Measurements from ENCODE around the gene MPDZ.
"Not testable (repeated sequence)": the region's sequence is repeated elsewhere in the genome, so short reads cannot be mapped to it uniquely, and the experiment has no call there.

Gene MPDZ

GRCh38 chr9:13267743-13268142, 11.7 kb downstream of the MPDZ start:
- peak; percentile 90 for DNase-seq (ENCODE audit: low read depth)

GRCh38 chr9:13266167-13266566, 13.3 kb downstream of the MPDZ start:
- DNase-seq (ENCODE audit: low read depth): peak; percentile 87

DNA sequence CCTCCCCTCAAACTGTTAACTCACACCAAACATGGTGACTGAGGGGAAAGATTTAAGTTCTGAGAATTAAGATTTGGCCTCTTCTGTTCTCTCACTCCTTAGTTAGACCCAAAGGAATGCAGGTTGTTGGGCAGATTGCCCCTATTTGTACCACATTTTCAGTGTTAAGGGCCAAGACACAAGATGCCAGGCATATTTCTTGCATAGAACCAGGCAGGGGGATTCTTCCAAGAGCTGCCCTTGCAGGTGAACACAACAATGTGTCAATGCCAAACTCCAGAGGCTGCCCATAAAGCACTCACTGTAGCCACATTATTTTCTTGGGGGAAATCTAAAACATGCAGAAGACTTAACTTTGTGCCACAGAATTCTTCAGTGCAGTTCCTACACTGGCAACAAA, 14.7 kb downstream of the MPDZ start:
- no peak for DNase-seq (ENCODE audit: low read depth)

GRCh38 chr9:13263511-13263910, 16.0 kb downstream of the MPDZ start:
- DNase-seq (ENCODE audit: low read depth): no peak

GRCh38 chr9:13252852-13253251, 26.6 kb downstream of the MPDZ start:
- peak; percentile 81 for DNase-seq (ENCODE audit: low read depth)

DNA sequence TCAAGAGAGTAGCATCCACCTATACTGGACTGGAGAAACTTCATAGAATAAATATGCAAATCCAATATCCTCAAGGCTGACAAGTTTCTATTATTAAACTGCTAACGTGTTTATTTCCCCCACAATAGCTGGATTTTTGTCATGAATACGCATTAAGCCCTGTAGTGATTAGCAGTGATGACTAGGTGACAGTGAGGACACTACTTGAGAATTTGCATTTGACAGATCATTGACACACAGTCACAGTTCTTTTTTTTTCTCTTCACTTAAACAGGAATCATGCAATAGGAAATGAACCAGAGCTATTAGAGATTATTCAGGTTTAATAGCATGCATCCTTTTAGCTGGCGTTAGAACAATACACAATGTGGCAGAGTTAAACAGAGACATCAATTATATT, 35.3 kb downstream of the MPDZ start:
- DNase-seq (ENCODE audit: low read depth): no peak

GRCh38 chr9:13241283-13241682, 38.2 kb downstream of the MPDZ start:
- no peak for DNase-seq (ENCODE audit: low read depth)

- no peak for DNase-seq (ENCODE audit: low read depth)
Observed at GRCh38 chr9:13239660-13240059, 39.8 kb downstream of the MPDZ start.

- DNase-seq (ENCODE audit: low read depth): no peak
Observed at GRCh38 chr9:13239208-13239607, 40.3 kb downstream of the MPDZ start.

- no peak for DNase-seq (ENCODE audit: low read depth)
Observed at GRCh38 chr9:13234932-13235331, 44.6 kb downstream of the MPDZ start.

DNA sequence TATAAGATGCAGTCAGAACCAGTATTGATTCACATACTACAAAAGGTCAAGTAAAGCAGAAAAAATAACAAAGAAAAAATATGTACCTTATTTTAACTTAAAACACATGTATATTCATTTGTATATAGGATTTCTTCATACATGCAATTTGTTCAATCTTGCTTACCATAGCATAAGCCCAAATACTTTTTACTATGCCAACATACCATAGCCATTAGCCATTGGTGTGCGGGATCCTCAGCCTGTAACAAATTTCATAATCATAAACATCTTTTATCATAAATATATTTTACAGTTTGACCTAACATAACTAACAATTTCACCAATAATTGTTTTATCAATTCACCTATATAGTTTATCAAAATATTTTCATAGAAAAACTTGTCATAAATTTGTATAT, 51.1 kb downstream of the MPDZ start:
- DNase-seq (ENCODE audit: low read depth): peak; percentile 15

- DNase-seq (ENCODE audit: low read depth): no peak
Observed at GRCh38 chr9:13224366-13224765, 55.1 kb downstream of the MPDZ start.

DNA sequence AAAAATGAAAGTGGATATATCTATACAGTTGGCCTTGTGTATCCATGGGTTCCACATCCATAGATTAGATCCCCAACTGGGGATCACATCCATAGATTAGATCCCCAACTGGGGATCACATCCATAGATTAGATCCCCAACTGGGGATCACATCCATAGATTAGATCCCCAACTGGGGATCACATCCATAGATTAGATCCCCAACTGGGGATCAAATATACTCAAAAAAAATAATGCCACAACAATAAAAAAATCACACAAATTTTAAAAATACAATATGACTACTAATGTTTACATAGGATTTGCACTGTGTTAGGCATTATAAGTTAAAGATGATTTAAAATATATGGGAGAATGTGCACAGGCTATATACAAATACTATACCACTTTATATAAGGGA, 56.8 kb downstream of the MPDZ start:
- DNase-seq (ENCODE audit: low read depth): not testable (repeated sequence)

GRCh38 chr9:13221741-13222140, 57.8 kb downstream of the MPDZ start:
- no peak for DNase-seq (ENCODE audit: low read depth)

DNA sequence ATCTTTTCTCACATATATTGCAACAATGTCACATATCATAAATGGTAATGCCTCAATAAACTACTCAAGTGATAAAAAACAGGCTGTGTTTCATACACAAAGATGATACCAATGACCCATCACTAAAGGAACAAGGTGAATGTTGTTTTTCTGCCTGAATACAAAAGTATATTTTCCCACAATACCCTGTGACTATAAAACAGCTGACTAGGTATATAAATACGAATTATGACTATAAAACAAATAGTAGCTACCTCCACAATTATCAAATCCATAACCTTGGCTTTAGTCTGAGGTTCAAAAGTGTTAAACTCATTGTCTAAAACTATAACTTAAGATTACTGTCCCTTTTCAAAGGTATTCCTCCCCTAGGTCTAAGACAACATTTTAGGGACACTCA, 58.7 kb downstream of the MPDZ start:
- DNase-seq (ENCODE audit: low read depth): no peak

GRCh38 chr9:13215791-13216554, 63.5 kb downstream of the MPDZ start:
- DNase-seq (ENCODE audit: low read depth): peak; percentile 14

- DNase-seq (ENCODE audit: low read depth): no peak
Observed at GRCh38 chr9:13213998-13214397, 65.5 kb downstream of the MPDZ start.

- peak; percentile 51 for DNase-seq (ENCODE audit: low read depth)
Observed at GRCh38 chr9:13213337-13213736, 66.2 kb downstream of the MPDZ start.

DNA sequence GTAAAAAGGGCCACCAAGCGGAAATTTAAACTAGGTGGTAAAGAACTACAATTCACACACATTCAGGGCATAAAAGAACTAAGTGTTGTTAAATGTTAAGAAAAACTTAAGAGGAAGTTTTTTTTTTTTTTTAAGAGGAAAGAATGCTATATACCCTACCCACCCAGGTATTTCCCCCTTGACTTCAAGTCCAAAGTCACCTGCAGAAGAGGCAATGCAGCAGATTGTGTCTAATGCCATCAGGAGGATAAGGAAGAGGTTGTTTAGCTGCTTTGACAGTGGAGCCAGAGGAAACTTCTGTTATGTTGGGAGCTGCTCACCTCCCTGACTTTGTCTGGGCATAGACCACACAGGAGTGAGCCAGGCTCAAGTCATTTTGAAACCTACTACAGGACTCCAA, 69.2 kb downstream of the MPDZ start:
- DNase-seq (ENCODE audit: low read depth): no peak

DNA sequence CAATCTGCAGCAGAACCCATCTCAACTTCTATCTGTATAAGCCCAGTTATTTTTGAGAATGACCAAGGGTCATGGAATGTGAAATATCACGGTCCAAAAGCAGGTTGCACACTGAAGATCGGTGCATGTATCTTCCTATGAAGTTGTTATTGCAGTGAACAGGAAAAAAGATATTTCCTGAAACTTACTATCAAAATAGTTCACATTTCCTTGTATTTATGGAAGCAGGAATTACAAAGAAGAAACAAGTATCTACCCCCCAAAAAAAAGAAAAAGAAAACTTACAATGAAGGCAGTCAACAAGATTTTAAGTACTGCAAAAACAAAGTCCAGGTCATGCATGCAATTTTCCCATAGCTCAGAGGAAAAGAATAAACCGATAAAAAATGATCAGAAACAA, 70.0 kb downstream of the MPDZ start:
- no peak for DNase-seq (ENCODE audit: low read depth)

DNA sequence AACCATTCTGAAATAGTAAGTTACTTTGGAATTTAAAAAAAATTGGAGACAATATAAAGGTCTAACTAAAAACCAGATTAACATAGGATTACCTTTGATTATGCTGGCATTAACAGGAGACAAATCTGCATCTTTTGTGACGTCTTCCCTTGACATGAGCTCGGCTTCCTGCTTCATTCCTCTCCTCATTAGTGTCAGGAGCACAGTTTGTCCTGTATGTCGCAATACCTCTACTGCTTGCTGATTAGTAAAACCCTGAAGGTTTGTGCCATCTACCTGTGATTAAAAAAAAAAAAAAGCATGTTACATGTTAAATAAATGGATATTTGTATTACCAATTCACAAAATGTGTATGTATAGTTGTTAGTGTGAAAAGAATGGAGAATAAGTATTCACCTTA, 73.7 kb downstream of the MPDZ start:
- peak; percentile 67 for DNase-seq (ENCODE audit: low read depth)

DNA sequence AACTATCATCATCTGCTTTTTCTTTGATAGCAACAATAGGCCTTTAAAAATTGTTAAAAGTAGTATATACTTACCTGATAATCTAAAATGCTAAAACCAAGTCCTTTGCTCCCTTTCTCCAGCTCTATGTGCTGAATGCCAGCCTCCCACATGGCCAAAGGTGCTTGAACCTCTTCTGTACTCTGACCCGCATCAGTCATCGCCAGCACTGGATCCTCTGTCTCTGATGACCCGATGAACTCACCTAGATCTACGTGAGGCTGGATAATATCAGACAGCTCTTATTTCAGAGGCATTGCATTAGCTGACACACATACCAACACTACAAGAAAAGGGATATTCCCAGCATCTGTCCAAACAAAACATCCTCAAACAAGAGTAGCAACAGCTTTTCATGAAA, 89.5 kb downstream of the MPDZ start:
- peak; percentile 22 for DNase-seq (ENCODE audit: low read depth)

GRCh38 chr9:13189362-13189761, 90.1 kb downstream of the MPDZ start:
- no peak for DNase-seq (ENCODE audit: low read depth)

- DNase-seq (ENCODE audit: low read depth): no peak
Observed at GRCh38 chr9:13186774-13187173, 92.7 kb downstream of the MPDZ start.
